ENCODE measurements around the gene RNF19B. TPM values are rescaled to one million over a fixed set of nuclear protein-coding genes. Genes with fewer than 3 reads are reported as not detected.

The RNF19B gene
- total RNA-seq, 1 donor from 2014 or later = 18.8 TPM

- H3K27me3 Mint-ChIP-seq (ENCODE audit: unreplicated experiment) = peaks cover 2% of the 10 kb centered on the region
- peaks cover 5% of the 10 kb centered on the region for H3K36me3 Mint-ChIP-seq (ENCODE audit: low read depth, unreplicated experiment)
These were observed 40.7 kb upstream of the RNF19B start for GRCh38 chr1:33005117-33005837.

GRCh38 chr1:33004613-33005012 lies 40.0 kb upstream of the RNF19B start:
- no peak overlapping the region for H3K4me3 Mint-ChIP-seq (ENCODE audit: unreplicated experiment)
- TF ChIP-seq, protein P1, sequence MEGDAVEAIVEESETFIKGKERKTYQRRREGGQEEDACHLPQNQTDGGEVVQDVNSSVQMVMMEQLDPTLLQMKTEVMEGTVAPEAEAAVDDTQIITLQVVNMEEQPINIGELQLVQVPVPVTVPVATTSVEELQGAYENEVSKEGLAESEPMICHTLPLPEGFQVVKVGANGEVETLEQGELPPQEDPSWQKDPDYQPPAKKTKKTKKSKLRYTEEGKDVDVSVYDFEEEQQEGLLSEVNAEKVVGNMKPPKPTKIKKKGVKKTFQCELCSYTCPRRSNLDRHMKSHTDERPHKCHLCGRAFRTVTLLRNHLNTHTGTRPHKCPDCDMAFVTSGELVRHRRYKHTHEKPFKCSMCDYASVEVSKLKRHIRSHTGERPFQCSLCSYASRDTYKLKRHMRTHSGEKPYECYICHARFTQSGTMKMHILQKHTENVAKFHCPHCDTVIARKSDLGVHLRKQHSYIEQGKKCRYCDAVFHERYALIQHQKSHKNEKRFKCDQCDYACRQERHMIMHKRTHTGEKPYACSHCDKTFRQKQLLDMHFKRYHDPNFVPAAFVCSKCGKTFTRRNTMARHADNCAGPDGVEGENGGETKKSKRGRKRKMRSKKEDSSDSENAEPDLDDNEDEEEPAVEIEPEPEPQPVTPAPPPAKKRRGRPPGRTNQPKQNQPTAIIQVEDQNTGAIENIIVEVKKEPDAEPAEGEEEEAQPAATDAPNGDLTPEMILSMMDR (IDR thresholded peaks at IDR 0.05; ENCODE audit: unreplicated experiment) = no peak
- no peak overlapping the region for H3K27ac Mint-ChIP-seq (ENCODE audit: unreplicated experiment)
- H3K4me1 Mint-ChIP-seq (ENCODE audit: unreplicated experiment) = peaks cover 18% of the 10 kb centered on the region
- H3K36me3 Mint-ChIP-seq (ENCODE audit: low read depth, unreplicated experiment) = peaks cover 5% of the 10 kb centered on the region
- H3K27me3 Mint-ChIP-seq (ENCODE audit: unreplicated experiment) = peaks cover 2% of the 10 kb centered on the region
- DNase-seq (ENCODE audit: low spot score) = no peak
- no peaks in the 10 kb centered on the region for H3K9me3 Mint-ChIP-seq (ENCODE audit: unreplicated experiment)

More at GRCh38 chr1:33005117-33005837, 40.7 kb upstream of the RNF19B start:
- DNase-seq (ENCODE audit: low spot score) = no peak
- Mint-ChIP-seq H3K4me1 (ENCODE audit: unreplicated experiment) (peaks cover 17% of the 10 kb centered on the region), H3K27ac (ENCODE audit: unreplicated experiment) (no peak overlapping the region), H3K4me3 (ENCODE audit: unreplicated experiment) (no peak overlapping the region), H3K9me3 (ENCODE audit: unreplicated experiment) (no peaks in the 10 kb centered on the region)
- TF ChIP-seq, protein P1 (IDR thresholded peaks at IDR 0.05; ENCODE audit: unreplicated experiment) = no peak

DNA sequence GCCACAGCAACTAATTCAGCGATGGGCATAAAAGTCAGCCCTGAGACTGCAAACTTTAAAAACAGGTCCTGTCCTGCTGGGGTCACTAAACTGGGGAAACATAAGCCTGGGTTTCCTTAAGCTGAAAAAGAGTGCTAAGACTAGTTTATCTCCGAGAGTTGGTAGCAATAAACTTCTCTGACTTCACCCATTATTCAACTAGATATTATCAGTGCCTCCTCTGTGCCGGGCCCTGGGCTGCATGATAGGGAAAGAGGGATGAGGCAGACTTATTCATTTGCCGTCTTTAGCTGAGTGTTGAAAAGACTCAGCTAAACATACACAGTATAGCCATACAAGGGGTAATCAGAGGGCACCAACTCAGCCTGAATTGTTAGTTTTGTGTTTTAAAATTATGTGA lies 39.0 kb upstream of the RNF19B start:
- H3K27me3 Mint-ChIP-seq (ENCODE audit: unreplicated experiment) = peaks cover 2% of the 10 kb centered on the region
- H3K4me1 Mint-ChIP-seq (ENCODE audit: unreplicated experiment) = peaks cover 18% of the 10 kb centered on the region
- H3K36me3 Mint-ChIP-seq (ENCODE audit: low read depth, unreplicated experiment) = peaks cover 5% of the 10 kb centered on the region
- no peaks in the 10 kb centered on the region for H3K9me3 Mint-ChIP-seq (ENCODE audit: unreplicated experiment)
- H3K27ac Mint-ChIP-seq (ENCODE audit: unreplicated experiment) = no peak overlapping the region
- TF ChIP-seq, protein P1 (IDR thresholded peaks at IDR 0.05; ENCODE audit: unreplicated experiment) = no peak
- no peak overlapping the region for H3K4me3 Mint-ChIP-seq (ENCODE audit: unreplicated experiment)
- no peak for DNase-seq (ENCODE audit: low spot score)

GRCh38 chr1:33002006-33002405 lies 37.4 kb upstream of the RNF19B start:
- TF ChIP-seq, protein P1 (IDR thresholded peaks at IDR 0.05; ENCODE audit: unreplicated experiment) = no peak

DNA sequence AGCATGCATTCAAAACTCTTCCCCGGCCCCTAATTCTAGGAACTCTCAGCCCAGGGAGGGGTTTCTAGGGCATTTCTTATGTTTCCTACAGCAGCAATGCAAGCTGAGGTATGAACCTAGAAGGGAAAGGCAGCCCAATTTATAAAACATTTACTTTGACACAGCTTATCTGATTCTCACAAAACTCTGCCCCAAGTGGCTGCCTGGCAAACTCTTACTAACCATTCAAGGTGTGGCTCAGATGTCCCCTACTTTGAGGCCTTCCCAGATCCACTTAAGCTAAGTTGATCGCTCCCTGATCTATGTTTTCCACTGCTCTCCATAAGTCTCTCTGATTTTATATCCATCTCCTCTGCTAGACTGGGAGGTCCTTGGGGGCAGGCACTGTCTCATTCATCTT lies 36.7 kb upstream of the RNF19B start:
- H3K9me3 Mint-ChIP-seq (ENCODE audit: unreplicated experiment) = no peaks in the 10 kb centered on the region
- peaks cover 1% of the 10 kb centered on the region for H3K27me3 Mint-ChIP-seq (ENCODE audit: unreplicated experiment)
- H3K27ac Mint-ChIP-seq (ENCODE audit: unreplicated experiment) = no peak overlapping the region
- H3K4me1 Mint-ChIP-seq (ENCODE audit: unreplicated experiment) = peaks cover 34% of the 10 kb centered on the region
- DNase-seq (ENCODE audit: low spot score) = no peak
- no peak overlapping the region for H3K4me3 Mint-ChIP-seq (ENCODE audit: unreplicated experiment)
- H3K36me3 Mint-ChIP-seq (ENCODE audit: low read depth, unreplicated experiment) = no peaks in the 10 kb centered on the region
- TF ChIP-seq, protein P1 (IDR thresholded peaks at IDR 0.05; ENCODE audit: unreplicated experiment) = no peak

More at GRCh38 chr1:33002006-33002405, 37.4 kb upstream of the RNF19B start:
- Mint-ChIP-seq H3K4me3 (ENCODE audit: unreplicated experiment) (no peak overlapping the region), H3K27me3 (ENCODE audit: unreplicated experiment) (peaks cover 2% of the 10 kb centered on the region), H3K36me3 (ENCODE audit: low read depth, unreplicated experiment) (no peaks in the 10 kb centered on the region), H3K9me3 (ENCODE audit: unreplicated experiment) (no peaks in the 10 kb centered on the region), H3K27ac (ENCODE audit: unreplicated experiment) (no peak overlapping the region), H3K4me1 (ENCODE audit: unreplicated experiment) (peaks cover 31% of the 10 kb centered on the region)
- no peak for DNase-seq (ENCODE audit: low spot score)

Data from endothelial cell (in vitro differentiated cells).